Measurements from ENCODE around the gene TBL3. TPM values are rescaled to one million over a fixed set of nuclear protein-coding genes. Genes with fewer than 3 reads are reported as not detected.

The TBL3 gene
- total and polyA plus RNA-seq, 4 donors = 12.5 to 24.3 (median 14.2) TPM

DNA sequence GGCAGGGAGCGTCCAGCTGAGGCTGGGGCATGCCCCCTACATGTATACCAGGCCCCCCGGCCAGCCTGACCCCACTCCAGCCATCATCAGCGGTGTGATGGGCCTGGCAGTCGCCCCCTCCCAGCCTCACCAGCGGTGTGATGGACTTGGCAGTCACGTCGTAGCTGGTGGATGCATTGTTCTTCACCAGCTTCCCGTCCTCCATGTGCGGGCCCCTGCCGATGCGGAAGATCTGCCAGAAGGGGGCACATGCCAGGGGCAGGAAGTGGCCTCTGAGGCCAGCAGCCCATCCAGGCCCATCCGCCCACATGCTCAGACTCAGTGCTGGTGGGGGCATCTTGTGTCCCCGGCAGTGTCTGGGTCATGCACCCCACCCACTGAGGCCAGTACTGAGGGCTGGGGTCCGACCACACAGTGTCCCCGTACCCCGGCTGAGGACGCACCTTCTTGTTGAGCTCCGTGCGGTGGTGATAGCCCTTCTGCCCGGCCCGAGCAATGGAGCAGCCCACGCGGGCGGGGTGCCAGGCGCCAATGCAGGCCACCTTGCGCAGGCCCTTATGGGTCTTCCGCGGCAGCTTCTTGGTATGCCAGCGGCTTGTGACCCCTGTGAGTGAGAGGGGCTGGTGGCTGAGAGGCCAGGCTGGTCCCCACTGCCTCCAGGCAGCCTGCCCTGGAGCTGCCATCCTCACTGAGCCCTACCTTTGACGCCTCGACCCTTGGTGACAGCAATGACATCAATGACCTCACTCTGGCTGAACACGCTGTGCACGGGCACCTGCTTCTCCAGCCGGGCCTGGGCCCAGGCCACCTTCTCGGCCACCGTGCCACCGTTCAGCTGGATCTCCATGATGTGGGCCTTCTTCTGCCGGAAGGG, 25.1 kb upstream of the TBL3 start:
- no peaks in the 10 kb centered on the region for H3K27me3 ChIP-seq (ENCODE audit: control insufficient read depth in 4 of 4, insufficient read depth in 4 of 4, low read length in 3 of 4)
- no peak overlapping the region for H3K9ac ChIP-seq (ENCODE audit: low read depth in 1 of 2, low read length in 2 of 2)
- H3K4me1 ChIP-seq (ENCODE audit: control insufficient read depth in 4 of 4, insufficient read depth in 4 of 4, low read length in 3 of 4) = peaks cover 0 to 17% (median 9%) of the 10 kb centered on the region in 4 donors
- 90% methylated on average over 38 of the region's 38 CpGs for WGBS
- DNase-seq (ENCODE audit: low spot score) = no peak
- no peaks in the 10 kb centered on the region for H3K36me3 ChIP-seq (ENCODE audit: control insufficient read depth in 4 of 4, insufficient read depth in 3 of 4, low read depth in 1 of 4, low read length in 3 of 4)
- H3K9me3 ChIP-seq (ENCODE audit: control insufficient read depth in 4 of 4, low read length in 3 of 4) = no peaks in the 10 kb centered on the region
- TF ChIP-seq, protein P1, sequence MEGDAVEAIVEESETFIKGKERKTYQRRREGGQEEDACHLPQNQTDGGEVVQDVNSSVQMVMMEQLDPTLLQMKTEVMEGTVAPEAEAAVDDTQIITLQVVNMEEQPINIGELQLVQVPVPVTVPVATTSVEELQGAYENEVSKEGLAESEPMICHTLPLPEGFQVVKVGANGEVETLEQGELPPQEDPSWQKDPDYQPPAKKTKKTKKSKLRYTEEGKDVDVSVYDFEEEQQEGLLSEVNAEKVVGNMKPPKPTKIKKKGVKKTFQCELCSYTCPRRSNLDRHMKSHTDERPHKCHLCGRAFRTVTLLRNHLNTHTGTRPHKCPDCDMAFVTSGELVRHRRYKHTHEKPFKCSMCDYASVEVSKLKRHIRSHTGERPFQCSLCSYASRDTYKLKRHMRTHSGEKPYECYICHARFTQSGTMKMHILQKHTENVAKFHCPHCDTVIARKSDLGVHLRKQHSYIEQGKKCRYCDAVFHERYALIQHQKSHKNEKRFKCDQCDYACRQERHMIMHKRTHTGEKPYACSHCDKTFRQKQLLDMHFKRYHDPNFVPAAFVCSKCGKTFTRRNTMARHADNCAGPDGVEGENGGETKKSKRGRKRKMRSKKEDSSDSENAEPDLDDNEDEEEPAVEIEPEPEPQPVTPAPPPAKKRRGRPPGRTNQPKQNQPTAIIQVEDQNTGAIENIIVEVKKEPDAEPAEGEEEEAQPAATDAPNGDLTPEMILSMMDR (IDR thresholded peaks at IDR 0.05; ENCODE audit: low read depth, low read length, missing input control) = no peak
- no peak for TF ChIP-seq TAF1 (conservative IDR thresholded peaks at IDR 0.05)
- no peak for TF ChIP-seq FOXA1 (IDR thresholded peaks at IDR 0.05)
- TF ChIP-seq GABPA (IDR thresholded peaks at IDR 0.05 in 1 of 2, conservative IDR thresholded peaks at IDR 0.05 in 1 of 2) = no peak
- H3K27ac ChIP-seq (ENCODE audit: low read depth in 1 of 2, low read length in 2 of 2) = no peak overlapping the region
- no peak overlapping the region for H3K4me3 ChIP-seq (ENCODE audit: low read depth in 1 of 3, low read length in 3 of 3)

GRCh38 chr16:1947369-1947670, 24.5 kb upstream of the TBL3 start:
- Histone ChIP-seq H3K9me3 (ENCODE audit: control insufficient read depth in 4 of 4, low read length in 3 of 4) (no peaks in the 10 kb centered on the region), H3K9ac (ENCODE audit: low read depth in 1 of 2, low read length in 2 of 2) (no peak overlapping the region), H3K4me1 (ENCODE audit: control insufficient read depth in 4 of 4, insufficient read depth in 4 of 4, low read length in 3 of 4) (peaks cover 0 to 11% (median 4%) of the 10 kb centered on the region in 4 donors), H3K4me3 (ENCODE audit: low read depth in 1 of 3, low read length in 3 of 3) (no peak overlapping the region), H3K27me3 (ENCODE audit: control insufficient read depth in 4 of 4, insufficient read depth in 4 of 4, low read length in 3 of 4) (no peaks in the 10 kb centered on the region), H3K36me3 (ENCODE audit: control insufficient read depth in 4 of 4, insufficient read depth in 3 of 4, low read depth in 1 of 4, low read length in 3 of 4) (no peaks in the 10 kb centered on the region), H3K27ac (ENCODE audit: low read depth in 1 of 2, low read length in 2 of 2) (no peak overlapping the region)
- TF ChIP-seq RXRA (IDR thresholded peaks at IDR 0.05) = no peak
- no peak for TF ChIP-seq HNF4G (IDR thresholded peaks at IDR 0.05)
- no peak for TF ChIP-seq YY1 (IDR thresholded peaks at IDR 0.05)
- DNase-seq (ENCODE audit: low spot score) = no peak
- 95% methylated on average over 9 of the region's 9 CpGs for WGBS

DNA sequence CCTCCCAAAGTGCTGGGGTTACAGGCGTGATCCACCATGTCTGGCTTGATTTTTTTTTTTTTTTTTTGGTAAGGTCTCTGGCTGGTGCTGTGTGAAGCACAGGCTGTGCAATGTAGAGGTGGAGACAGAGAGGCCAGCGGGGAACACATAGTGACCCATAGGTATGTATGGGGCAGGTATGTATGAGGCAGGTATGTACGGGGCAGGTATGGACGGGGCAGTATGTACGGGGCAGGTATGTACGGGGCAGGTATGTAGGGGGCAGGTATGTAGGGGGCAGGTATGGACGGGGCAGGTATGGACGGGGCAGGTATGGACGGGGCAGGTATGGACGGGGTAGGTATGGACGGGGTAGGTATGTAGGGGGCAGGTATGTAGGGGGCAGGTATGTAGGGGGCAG, 22.3 kb upstream of the TBL3 start:
- Histone ChIP-seq H3K9ac (ENCODE audit: low read depth in 1 of 2, low read length in 2 of 2) (no peak overlapping the region), H3K27me3 (ENCODE audit: control insufficient read depth in 4 of 4, insufficient read depth in 4 of 4, low read length in 3 of 4) (no peaks in the 10 kb centered on the region), H3K4me3 (ENCODE audit: low read depth in 1 of 3, low read length in 3 of 3) (no peak overlapping the region), H3K9me3 (ENCODE audit: control insufficient read depth in 4 of 4, low read length in 3 of 4) (no peaks in the 10 kb centered on the region), H3K36me3 (ENCODE audit: control insufficient read depth in 4 of 4, insufficient read depth in 3 of 4, low read depth in 1 of 4, low read length in 3 of 4) (no peaks in the 10 kb centered on the region), H3K4me1 (ENCODE audit: control insufficient read depth in 4 of 4, insufficient read depth in 4 of 4, low read length in 3 of 4) (no peaks in the 10 kb centered on the region), H3K27ac (ENCODE audit: low read depth in 1 of 2, low read length in 2 of 2) (no peak overlapping the region)
- WGBS = 95% methylated on average over 11 of the region's 11 CpGs
- no peak for DNase-seq (ENCODE audit: low spot score)
- TF ChIP-seq FOXA2 (IDR thresholded peaks at IDR 0.05) = no peak
- no peak for TF ChIP-seq NR2F2 (IDR thresholded peaks at IDR 0.05)
- TF ChIP-seq, protein P2, sequence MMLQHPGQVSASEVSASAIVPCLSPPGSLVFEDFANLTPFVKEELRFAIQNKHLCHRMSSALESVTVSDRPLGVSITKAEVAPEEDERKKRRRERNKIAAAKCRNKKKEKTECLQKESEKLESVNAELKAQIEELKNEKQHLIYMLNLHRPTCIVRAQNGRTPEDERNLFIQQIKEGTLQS (IDR thresholded peaks at IDR 0.05) = no peak
- no peak for TF ChIP-seq JUND (IDR thresholded peaks at IDR 0.05)
- TF ChIP-seq, protein P1 (IDR thresholded peaks at IDR 0.05; ENCODE audit: low read depth, low read length, missing input control) = no peak
- no peak for TF ChIP-seq RXRA (IDR thresholded peaks at IDR 0.05)
- TF ChIP-seq SP1 (IDR thresholded peaks at IDR 0.05) = no peak
- no peak for TF ChIP-seq HNF4A (conservative IDR thresholded peaks at IDR 0.05)
- TF ChIP-seq, protein P3, sequence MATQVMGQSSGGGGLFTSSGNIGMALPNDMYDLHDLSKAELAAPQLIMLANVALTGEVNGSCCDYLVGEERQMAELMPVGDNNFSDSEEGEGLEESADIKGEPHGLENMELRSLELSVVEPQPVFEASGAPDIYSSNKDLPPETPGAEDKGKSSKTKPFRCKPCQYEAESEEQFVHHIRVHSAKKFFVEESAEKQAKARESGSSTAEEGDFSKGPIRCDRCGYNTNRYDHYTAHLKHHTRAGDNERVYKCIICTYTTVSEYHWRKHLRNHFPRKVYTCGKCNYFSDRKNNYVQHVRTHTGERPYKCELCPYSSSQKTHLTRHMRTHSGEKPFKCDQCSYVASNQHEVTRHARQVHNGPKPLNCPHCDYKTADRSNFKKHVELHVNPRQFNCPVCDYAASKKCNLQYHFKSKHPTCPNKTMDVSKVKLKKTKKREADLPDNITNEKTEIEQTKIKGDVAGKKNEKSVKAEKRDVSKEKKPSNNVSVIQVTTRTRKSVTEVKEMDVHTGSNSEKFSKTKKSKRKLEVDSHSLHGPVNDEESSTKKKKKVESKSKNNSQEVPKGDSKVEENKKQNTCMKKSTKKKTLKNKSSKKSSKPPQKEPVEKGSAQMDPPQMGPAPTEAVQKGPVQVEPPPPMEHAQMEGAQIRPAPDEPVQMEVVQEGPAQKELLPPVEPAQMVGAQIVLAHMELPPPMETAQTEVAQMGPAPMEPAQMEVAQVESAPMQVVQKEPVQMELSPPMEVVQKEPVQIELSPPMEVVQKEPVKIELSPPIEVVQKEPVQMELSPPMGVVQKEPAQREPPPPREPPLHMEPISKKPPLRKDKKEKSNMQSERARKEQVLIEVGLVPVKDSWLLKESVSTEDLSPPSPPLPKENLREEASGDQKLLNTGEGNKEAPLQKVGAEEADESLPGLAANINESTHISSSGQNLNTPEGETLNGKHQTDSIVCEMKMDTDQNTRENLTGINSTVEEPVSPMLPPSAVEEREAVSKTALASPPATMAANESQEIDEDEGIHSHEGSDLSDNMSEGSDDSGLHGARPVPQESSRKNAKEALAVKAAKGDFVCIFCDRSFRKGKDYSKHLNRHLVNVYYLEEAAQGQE (IDR thresholded peaks at IDR 0.05) = no peak
- TF ChIP-seq, protein P4, sequence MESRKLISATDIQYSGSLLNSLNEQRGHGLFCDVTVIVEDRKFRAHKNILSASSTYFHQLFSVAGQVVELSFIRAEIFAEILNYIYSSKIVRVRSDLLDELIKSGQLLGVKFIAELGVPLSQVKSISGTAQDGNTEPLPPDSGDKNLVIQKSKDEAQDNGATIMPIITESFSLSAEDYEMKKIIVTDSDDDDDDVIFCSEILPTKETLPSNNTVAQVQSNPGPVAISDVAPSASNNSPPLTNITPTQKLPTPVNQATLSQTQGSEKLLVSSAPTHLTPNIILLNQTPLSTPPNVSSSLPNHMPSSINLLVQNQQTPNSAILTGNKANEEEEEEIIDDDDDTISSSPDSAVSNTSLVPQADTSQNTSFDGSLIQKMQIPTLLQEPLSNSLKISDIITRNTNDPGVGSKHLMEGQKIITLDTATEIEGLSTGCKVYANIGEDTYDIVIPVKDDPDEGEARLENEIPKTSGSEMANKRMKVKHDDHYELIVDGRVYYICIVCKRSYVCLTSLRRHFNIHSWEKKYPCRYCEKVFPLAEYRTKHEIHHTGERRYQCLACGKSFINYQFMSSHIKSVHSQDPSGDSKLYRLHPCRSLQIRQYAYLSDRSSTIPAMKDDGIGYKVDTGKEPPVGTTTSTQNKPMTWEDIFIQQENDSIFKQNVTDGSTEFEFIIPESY (IDR thresholded peaks at IDR 0.05) = no peak
- no peak for TF ChIP-seq TAF1 (conservative IDR thresholded peaks at IDR 0.05)
- no peak for TF ChIP-seq EGR1 (IDR thresholded peaks at IDR 0.05; ENCODE audit: low read depth in 2 of 2)
- no peak for TF ChIP-seq FOXA1 (IDR thresholded peaks at IDR 0.05)
- no peak for TF ChIP-seq MAX (IDR thresholded peaks at IDR 0.05)
- TF ChIP-seq YY1 (IDR thresholded peaks at IDR 0.05) = no peak
- no peak for TF ChIP-seq GABPA (IDR thresholded peaks at IDR 0.05 in 1 of 2, conservative IDR thresholded peaks at IDR 0.05 in 1 of 2)
- TF ChIP-seq HNF4G (IDR thresholded peaks at IDR 0.05) = no peak
